HG03175 (cell line): ENCODE data around the gene TMEM150A.
"Not testable (repeated sequence)": the region's sequence is repeated elsewhere in the genome, so short reads cannot be mapped to it uniquely, and the experiment has no call there.

Source experiments
- ATAC-seq: cut with Tn5 transposase; IDR thresholded peaks from one replicate; pipeline ENCODE4 v1.9.1; 2021; ENCODE audit warnings: mild to moderate bottlenecking, moderate library complexity; ENCODE audit not compliant: unreplicated experiment

TMEM150A gene

GRCh38 chr2:85595301-85596025, 7.0 kb downstream of the TMEM150A start, which contains the start of gene RNF181:
Gene RNF181, plus strand, starts transcription at chr2:85595745. Its CDS starts 19 bp downstream, at chr2:85595764.
- ATAC-seq, result peak; percentile 99

GRCh38 chr2:85594715-85595300, 7.7 kb downstream of the TMEM150A start:
- ATAC-seq, result no peak

GRCh38 chr2:85593023-85593422, 9.5 kb downstream of the TMEM150A start:
- no peak for ATAC-seq

GRCh38 chr2:85592299-85592698, 10.2 kb downstream of the TMEM150A start:
- ATAC-seq, result not testable (repeated sequence)

- no peak for ATAC-seq
Measured at GRCh38 chr2:85591563-85591962, 10.9 kb downstream of the TMEM150A start.

GRCh38 chr2:85590950-85591349, 11.5 kb downstream of the TMEM150A start:
- ATAC-seq, result no peak

GRCh38 chr2:85589982-85590791, 12.3 kb downstream of the TMEM150A start:
- ATAC-seq, result no peak

- ATAC-seq, result no peak
Measured at GRCh38 chr2:85589181-85589580, 13.3 kb downstream of the TMEM150A start.

- no peak for ATAC-seq
Measured at GRCh38 chr2:85588645-85589044, 13.9 kb downstream of the TMEM150A start.

- no peak for ATAC-seq
Measured at GRCh38 chr2:85588236-85588635, 14.3 kb downstream of the TMEM150A start.

GRCh38 chr2:85585781-85586105, 16.8 kb downstream of the TMEM150A start:
- no peak for ATAC-seq

GRCh38 chr2:85584857-85585780, 17.4 kb downstream of the TMEM150A start:
- ATAC-seq, result no peak

- no peak for ATAC-seq
Measured at GRCh38 chr2:85584354-85584856, 18.1 kb downstream of the TMEM150A start, which contains the start of gene VAMP5. Gene VAMP5, plus strand, starts transcription at chr2:85584431. Its CDS starts 60 bp downstream, at chr2:85584491.

GRCh38 chr2:85583667-85584353, 18.7 kb downstream of the TMEM150A start:
- ATAC-seq, result peak; percentile 57

GRCh38 chr2:85582492-85582891, 20.0 kb downstream of the TMEM150A start:
- ATAC-seq, result no peak

- no peak for ATAC-seq
Measured at GRCh38 chr2:85580206-85580605, 22.3 kb downstream of the TMEM150A start.

- no peak for ATAC-seq
Measured at GRCh38 chr2:85579266-85579935, 23.1 kb downstream of the TMEM150A start.

- peak; percentile 38 for ATAC-seq
Measured at GRCh38 chr2:85578243-85579180, 24.0 kb downstream of the TMEM150A start.
